Measurements from ENCODE around the gene CCDC169. TPM values are rescaled to one million over a fixed set of nuclear protein-coding genes. Genes with fewer than 3 reads are reported as not detected.

The CCDC169 gene
- total and polyA plus RNA-seq, 2 donors (not counting 3 experiments of a cell fraction or from before 2014, with no cell fraction given): 1.2 to 2.5 TPM

GRCh38 chr13:36341718-36342117, 44.1 kb upstream of the CCDC169 start:
- Histone ChIP-seq H3K36me3 (ENCODE audit: control insufficient read depth in 2 of 2, extremely low read depth in 1 of 2, insufficient read depth in 2 of 2, low read length in 2 of 2) (no peaks in the 10 kb centered on the region), H3K27me3 (ENCODE audit: control insufficient read depth in 2 of 2, insufficient read depth in 2 of 2, low read length in 2 of 2) (no peaks in the 10 kb centered on the region), H3K27ac (ENCODE audit: insufficient read depth, low read depth, low read length) (no peak overlapping the region), H3K9ac (replicated peaks; ENCODE audit: extremely low read depth, insufficient read depth, low read length) (no peak overlapping the region), H3K9me3 (replicated peaks; ENCODE audit: control insufficient read depth, insufficient read depth, low read length) (no peaks in the 10 kb centered on the region), H3K4me1 (ENCODE audit: control insufficient read depth, extremely low read depth, insufficient read depth, low read length) (peaks cover 14% of the 10 kb centered on the region), H3K9me1 (replicated peaks; ENCODE audit: control insufficient read depth, extremely low read depth, insufficient read depth, low read length) (no peaks in the 10 kb centered on the region), H3K79me2 (ENCODE audit: control insufficient read depth, insufficient read depth, low read length) (peaks cover 82% of the 10 kb centered on the region), H3K4me3 (replicated peaks in 1 of 3; ENCODE audit: insufficient read depth in 1 of 3, low read depth in 1 of 3, low read length in 3 of 3) (no peak overlapping the region), H4K20me1 (replicated peaks; ENCODE audit: control insufficient read depth, extremely low read depth, insufficient read depth, low read length) (peaks cover 3% of the 10 kb centered on the region), H2AFZ (ENCODE audit: low read depth, low read length) (no peak overlapping the region), H3K4me2 (ENCODE audit: insufficient read depth, low read length) (no peak overlapping the region)
- intact Hi-C loops (cut with micrococcal nuclease) (loop anchor here (10.0 kb wide), 1 partner anchor 663 kb away; the partner anchor contains the start of gene EXOSC8), dilution Hi-C loops (cut with MboI; ENCODE audit: extremely low pct_ligation_motif_present, low sequenced_read_pairs) (no loop called here)
- ChIA-PET POLR2A (no interaction called here), CTCF (interaction anchor here (1.9 kb wide), 1 partner anchor 59 kb away, joined by 8 read pairs; no protein-coding TSS in a partner anchor)
- DNase-seq (ENCODE audit: low read depth, low spot score): no peak
- TF ChIP-seq POLR2A (IDR thresholded peaks at IDR 0.05; ENCODE audit: low read depth, low read length) (no peak), JUN (IDR thresholded peaks at IDR 0.05; ENCODE audit: borderline replicate concordance, insufficient read depth, insufficient read length, low read depth) (no peak), FOS (IDR thresholded peaks at IDR 0.05; ENCODE audit: borderline replicate concordance, insufficient read depth, low read length) (no peak), MYC (IDR thresholded peaks at IDR 0.05; ENCODE audit: low read depth, low read length) (no peak), MAX (IDR thresholded peaks at IDR 0.05; ENCODE audit: insufficient read depth, insufficient read length) (no peak), GATA2 (IDR thresholded peaks at IDR 0.05; ENCODE audit: insufficient read depth, insufficient read length, low read depth, low read length) (no peak), EZH2 (IDR thresholded peaks at IDR 0.05; ENCODE audit: borderline replicate concordance, low read depth, low read length, severe bottlenecking) (no peak), CTCF (IDR thresholded peaks at IDR 0.05; ENCODE audit: extremely low read depth in 1 of 2, insufficient read depth in 1 of 2, low read depth in 1 of 2, low read length in 2 of 2) (no peak), POLR2AphosphoS5 (IDR thresholded peaks at IDR 0.05; ENCODE audit: insufficient read depth, low read depth, low read length) (no peak)
- no peak for FAIRE-seq
- no TSS peak for BruUV-seq (replicated peaks)
